Hematopoietic multipotent progenitor cell treated with erythropoietin and hydrocortisone succinate and interleukin-3 and kit ligand, for 4 days (in vitro differentiated cells): ENCODE data around the gene MMAB.

Source experiments
- DNase-seq: peaks from one replicate; pipeline ENCODE4 v3.0.0-alpha.2; 2015

Gene MMAB

GRCh38 chr12:109557805-109558204, 15.5 kb downstream of the MMAB start:
- DNase-seq, result no peak

GRCh38 chr12:109557200-109557599, 16.1 kb downstream of the MMAB start:
- DNase-seq, result no peak

GRCh38 chr12:109555431-109556315, 17.6 kb downstream of the MMAB start:
- no peak for DNase-seq

- no peak for DNase-seq
Observed at GRCh38 chr12:109554761-109555160, 18.5 kb downstream of the MMAB start.

GRCh38 chr12:109553906-109554500, 19.3 kb downstream of the MMAB start:
- no peak for DNase-seq

- no peak for DNase-seq
Observed at GRCh38 chr12:109553483-109553882, 19.8 kb downstream of the MMAB start.

- DNase-seq, result no peak
Observed at GRCh38 chr12:109552971-109553370, 20.3 kb downstream of the MMAB start.

- no peak for DNase-seq
Observed at GRCh38 chr12:109551108-109551507, 22.2 kb downstream of the MMAB start.

- DNase-seq, result no peak
Observed at GRCh38 chr12:109550281-109550680, 23.0 kb downstream of the MMAB start.

GRCh38 chr12:109549613-109550270, 23.6 kb downstream of the MMAB start:
- no peak for DNase-seq

- DNase-seq, result no peak
Observed at GRCh38 chr12:109548258-109548657, 25.0 kb downstream of the MMAB start.

- DNase-seq, result no peak
Observed at GRCh38 chr12:109547286-109547685, 26.0 kb downstream of the MMAB start.

GRCh38 chr12:109545826-109546225, 27.5 kb downstream of the MMAB start:
- DNase-seq, result no peak

- DNase-seq, result peak; percentile 61
Observed at GRCh38 chr12:109544955-109545531, 28.3 kb downstream of the MMAB start.

- no peak for DNase-seq
Observed at GRCh38 chr12:109542876-109543275, 30.4 kb downstream of the MMAB start.

- DNase-seq, result no peak
Observed at GRCh38 chr12:109542014-109542413, 31.3 kb downstream of the MMAB start.

- DNase-seq, result no peak
Observed at GRCh38 chr12:109541413-109541726, 31.9 kb downstream of the MMAB start.

GRCh38 chr12:109540526-109541412, 32.5 kb downstream of the MMAB start:
- no peak for DNase-seq

GRCh38 chr12:109539508-109539907, 33.8 kb downstream of the MMAB start:
- DNase-seq, result no peak

GRCh38 chr12:109538191-109538863, 35.0 kb downstream of the MMAB start:
- no peak for DNase-seq

GRCh38 chr12:109537136-109537535, 36.2 kb downstream of the MMAB start:
- no peak for DNase-seq

GRCh38 chr12:109535863-109536250, 37.4 kb downstream of the MMAB start:
- DNase-seq, result no peak
